HepG2 (cell line): Measurements from ENCODE around the gene NFKB1. TPM values are rescaled to one million over a fixed set of nuclear protein-coding genes. Genes with fewer than 3 reads are reported as not detected.

ENCODE experiments used
- ATRX ChIP-seq: sonication (generic); formaldehyde crosslinking; IDR thresholded peaks from 2 replicates; pipeline ENCODE4 v1.4.0; 2020; ENCODE audit warnings: missing genetic modification reagents, borderline replicate concordance
- BRD4 ChIP-seq: sonication (generic); formaldehyde crosslinking; IDR thresholded peaks from 2 replicates; pipeline ENCODE4 v1.4.0; 2020; ENCODE audit warnings: missing genetic modification reagents
- GABPA ChIP-seq, 2 experiments: IDR thresholded peaks; 2 replicates each; pipeline ENCODE4 v1.6.1; 2011 to 2016; ENCODE audit warnings: low read depth in 2 of 2, low read length in 1 of 2, missing biosample characterization in 1 of 2, missing genetic modification characterization in 1 of 2
- GTF3A ChIP-seq: sonication (generic); formaldehyde crosslinking; conservative IDR thresholded peaks from 2 replicates; pipeline ENCODE4 v1.4.0; 2020; ENCODE audit warnings: mild to moderate bottlenecking, missing genetic modification reagents
- REPIN1 ChIP-seq: sonication (generic); formaldehyde crosslinking; IDR thresholded peaks from 2 replicates; pipeline ENCODE4 v1.8.0; 2022; ENCODE audit warnings: missing genetic modification reagents, low read depth, mild to moderate bottlenecking, borderline replicate concordance
- RFXANK ChIP-seq: IDR thresholded peaks from 2 replicates; pipeline ENCODE4 v1.6.1; 2016
- RXRB ChIP-seq: IDR thresholded peaks from 2 replicates; pipeline ENCODE4 v1.6.1; 2016; ENCODE audit warnings: borderline replicate concordance, missing genetic modification reagents, missing compliant biosample characterization
- SOX13 ChIP-seq, 3 experiments: fragments of 450-650 bp in 1 of 3; sonication (generic) in 1 of 3; formaldehyde crosslinking in 1 of 3; IDR thresholded peaks in 2 of 3; conservative IDR thresholded peaks in 1 of 3; 2 replicates each; pipeline versions ENCODE4 v1.5.0 to v1.6.1; 2016 to 2020; ENCODE audit warnings: antibody characterized with exemption in 1 of 3, mild to moderate bottlenecking in 1 of 3, missing compliant biosample characterization in 1 of 3, missing genetic modification reagents in 1 of 3, moderate library complexity in 1 of 3
- ZNF33A ChIP-seq: sonication (generic); formaldehyde crosslinking; IDR thresholded peaks from 2 replicates; pipeline ENCODE4 v1.5.1; 2020; ENCODE audit warnings: missing genetic modification reagents, mild to moderate bottlenecking, moderate library complexity, borderline replicate concordance
- ZNF431 ChIP-seq: sonication (generic); formaldehyde crosslinking; IDR thresholded peaks from 2 replicates; pipeline ENCODE4 v1.9.0; 2022; ENCODE audit warnings: missing genetic modification reagents, low read depth, mild to moderate bottlenecking, borderline replicate concordance
- ZNF615 ChIP-seq: sonication (generic); formaldehyde crosslinking; IDR thresholded peaks from 2 replicates; pipeline ENCODE4 v1.5.0; 2020; ENCODE audit warnings: mild to moderate bottlenecking, missing genetic modification reagents, borderline replicate concordance
- ZNF766 ChIP-seq: sonication (generic); formaldehyde crosslinking; IDR thresholded peaks from 2 replicates; pipeline ENCODE4 v1.5.0; 2020; ENCODE audit warnings: missing genetic modification reagents, borderline replicate concordance
- polyA plus RNA-seq, 8 experiments: library from polyadenylated mRNA; depleted of rRNA in 3 of 8; stranded (reverse) in 7 of 8; unstranded in 1 of 8; fragments of >200 nt; fragmentation: Illumina TruSeq in 4 of 8; extraction: Trizol in 4 of 8; gene quantifications; 2 replicates each; pipeline versions ENCODE4 v1.2.1 to v1.2.3, GENCODE V29; 2011 to 2016; ENCODE audit warnings: low read depth in 4 of 8, missing spikeins in 1 of 8, mixed read lengths in 1 of 8; ENCODE audit not compliant: insufficient read depth in 1 of 8
- total RNA-seq, 5 experiments: library from RNA; depleted of rRNA; stranded (reverse); fragments of >200 nt; fragmentation: Illumina TruSeq; extraction: Trizol; gene quantifications; 2 replicates each; pipeline ENCODE4 v1.2.3, GENCODE V29; 2016; ENCODE audit warnings: low read depth in 1 of 5
- TF ChIP-seq, protein P1 (sequence below): sonication (generic); formaldehyde crosslinking; conservative IDR thresholded peaks from 2 replicates; pipeline ENCODE4 v1.4.0; 2020; ENCODE audit warnings: mild to moderate bottlenecking, missing genetic modification reagents, moderate library complexity
- TF ChIP-seq, protein P2 (sequence below): sonication (generic); formaldehyde crosslinking; IDR thresholded peaks from 2 replicates; pipeline ENCODE4 v1.5.0; 2020; ENCODE audit warnings: missing genetic modification reagents
- TF ChIP-seq, protein P3 (sequence below): IDR thresholded peaks from 2 replicates; pipeline ENCODE4 v1.4.0; 2020; ENCODE audit warnings: mild to moderate bottlenecking, missing genetic modification reagents
- TF ChIP-seq, protein P4 (sequence below): sonication (generic); formaldehyde crosslinking; IDR thresholded peaks from 2 replicates; pipeline ENCODE4 v1.5.0; 2020; ENCODE audit warnings: missing genetic modification reagents

The NFKB1 gene
- total and polyA plus RNA-seq, 2 of the 13 experiments (the other 11 are each of a cell fraction or from before 2014, with no cell fraction given): 15.4 to 31.6 TPM

DNA sequence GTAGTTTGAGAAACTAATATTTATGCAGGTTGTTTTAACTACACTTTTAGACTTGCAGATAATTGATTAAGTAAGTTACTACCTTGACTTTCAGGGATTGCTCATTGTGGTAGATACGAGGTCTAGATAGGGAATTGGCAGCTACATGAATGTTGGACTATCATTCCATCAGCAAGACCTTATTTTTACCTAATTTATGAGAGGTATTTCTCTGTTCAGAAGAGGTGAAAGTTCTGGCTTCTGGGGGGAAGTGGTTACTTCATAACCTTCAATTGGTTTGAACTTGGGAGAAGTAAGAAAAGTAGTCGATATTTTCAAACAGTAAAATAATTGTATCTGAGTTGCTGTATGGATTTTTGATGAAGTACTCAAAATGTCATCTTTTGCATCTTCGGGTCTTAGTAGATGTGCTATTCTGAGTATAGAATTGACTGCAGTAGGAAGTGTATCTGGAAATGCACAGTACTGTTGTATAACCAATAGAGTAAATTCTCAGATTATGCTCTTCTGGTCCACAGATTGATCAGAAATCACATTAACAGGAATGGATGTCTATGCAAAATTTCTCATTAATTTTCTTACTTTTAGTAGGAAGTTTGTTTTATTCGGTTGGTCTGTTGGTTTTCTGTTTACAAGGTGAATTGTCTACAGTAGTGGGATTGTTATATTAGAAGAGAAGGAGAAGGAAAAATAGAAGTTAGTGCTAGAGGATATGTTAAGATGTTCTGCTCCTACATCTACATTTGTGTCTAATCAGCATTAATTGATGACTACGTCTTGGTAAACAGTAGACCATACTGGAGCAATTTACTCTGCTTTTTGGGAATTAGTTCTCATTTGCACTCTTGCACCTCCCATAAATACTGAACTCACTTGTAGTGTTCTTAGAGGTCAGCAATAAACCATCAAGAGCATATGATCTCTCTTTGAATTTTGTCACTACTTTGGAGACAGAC, 3.0 kb downstream of the NFKB1 start (continued):
- TF ChIP-seq, protein P1, sequence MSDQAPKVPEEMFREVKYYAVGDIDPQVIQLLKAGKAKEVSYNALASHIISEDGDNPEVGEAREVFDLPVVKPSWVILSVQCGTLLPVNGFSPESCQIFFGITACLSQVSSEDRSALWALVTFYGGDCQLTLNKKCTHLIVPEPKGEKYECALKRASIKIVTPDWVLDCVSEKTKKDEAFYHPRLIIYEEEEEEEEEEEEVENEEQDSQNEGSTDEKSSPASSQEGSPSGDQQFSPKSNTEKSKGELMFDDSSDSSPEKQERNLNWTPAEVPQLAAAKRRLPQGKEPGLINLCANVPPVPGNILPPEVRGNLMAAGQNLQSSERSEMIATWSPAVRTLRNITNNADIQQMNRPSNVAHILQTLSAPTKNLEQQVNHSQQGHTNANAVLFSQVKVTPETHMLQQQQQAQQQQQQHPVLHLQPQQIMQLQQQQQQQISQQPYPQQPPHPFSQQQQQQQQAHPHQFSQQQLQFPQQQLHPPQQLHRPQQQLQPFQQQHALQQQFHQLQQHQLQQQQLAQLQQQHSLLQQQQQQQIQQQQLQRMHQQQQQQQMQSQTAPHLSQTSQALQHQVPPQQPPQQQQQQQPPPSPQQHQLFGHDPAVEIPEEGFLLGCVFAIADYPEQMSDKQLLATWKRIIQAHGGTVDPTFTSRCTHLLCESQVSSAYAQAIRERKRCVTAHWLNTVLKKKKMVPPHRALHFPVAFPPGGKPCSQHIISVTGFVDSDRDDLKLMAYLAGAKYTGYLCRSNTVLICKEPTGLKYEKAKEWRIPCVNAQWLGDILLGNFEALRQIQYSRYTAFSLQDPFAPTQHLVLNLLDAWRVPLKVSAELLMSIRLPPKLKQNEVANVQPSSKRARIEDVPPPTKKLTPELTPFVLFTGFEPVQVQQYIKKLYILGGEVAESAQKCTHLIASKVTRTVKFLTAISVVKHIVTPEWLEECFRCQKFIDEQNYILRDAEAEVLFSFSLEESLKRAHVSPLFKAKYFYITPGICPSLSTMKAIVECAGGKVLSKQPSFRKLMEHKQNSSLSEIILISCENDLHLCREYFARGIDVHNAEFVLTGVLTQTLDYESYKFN (CRISPR knock-in tag): no peak
- no peak for TF ChIP-seq RXRB (CRISPR knock-in tag)
- TF ChIP-seq RFXANK (CRISPR knock-in tag): no peak
- TF ChIP-seq ZNF33A (CRISPR knock-in tag): no peak
- TF ChIP-seq BRD4 (CRISPR knock-in tag): no peak
- TF ChIP-seq GABPA (IDR thresholded peaks at IDR 0.05; ENCODE audit: low read depth, low read length): no peak
- no peak for TF ChIP-seq GABPA (CRISPR knock-in tag; IDR thresholded peaks at IDR 0.05; ENCODE audit: low read depth)
- no peak for TF ChIP-seq ZNF615 (CRISPR knock-in tag)
- TF ChIP-seq, protein P2, sequence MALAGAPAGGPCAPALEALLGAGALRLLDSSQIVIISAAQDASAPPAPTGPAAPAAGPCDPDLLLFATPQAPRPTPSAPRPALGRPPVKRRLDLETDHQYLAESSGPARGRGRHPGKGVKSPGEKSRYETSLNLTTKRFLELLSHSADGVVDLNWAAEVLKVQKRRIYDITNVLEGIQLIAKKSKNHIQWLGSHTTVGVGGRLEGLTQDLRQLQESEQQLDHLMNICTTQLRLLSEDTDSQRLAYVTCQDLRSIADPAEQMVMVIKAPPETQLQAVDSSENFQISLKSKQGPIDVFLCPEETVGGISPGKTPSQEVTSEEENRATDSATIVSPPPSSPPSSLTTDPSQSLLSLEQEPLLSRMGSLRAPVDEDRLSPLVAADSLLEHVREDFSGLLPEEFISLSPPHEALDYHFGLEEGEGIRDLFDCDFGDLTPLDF (CRISPR knock-in tag): no peak
- no peak for TF ChIP-seq GTF3A (CRISPR knock-in tag)
- no peak for TF ChIP-seq REPIN1 (CRISPR knock-in tag)
- no peak for TF ChIP-seq SOX13 (IDR thresholded peaks at IDR 0.05)
- TF ChIP-seq SOX13 (CRISPR knock-in tag; conservative IDR thresholded peaks at IDR 0.05 in 1 of 2, IDR thresholded peaks at IDR 0.05 in 1 of 2): no peak
- TF ChIP-seq ZNF766 (CRISPR knock-in tag): no peak
- TF ChIP-seq, protein P3, sequence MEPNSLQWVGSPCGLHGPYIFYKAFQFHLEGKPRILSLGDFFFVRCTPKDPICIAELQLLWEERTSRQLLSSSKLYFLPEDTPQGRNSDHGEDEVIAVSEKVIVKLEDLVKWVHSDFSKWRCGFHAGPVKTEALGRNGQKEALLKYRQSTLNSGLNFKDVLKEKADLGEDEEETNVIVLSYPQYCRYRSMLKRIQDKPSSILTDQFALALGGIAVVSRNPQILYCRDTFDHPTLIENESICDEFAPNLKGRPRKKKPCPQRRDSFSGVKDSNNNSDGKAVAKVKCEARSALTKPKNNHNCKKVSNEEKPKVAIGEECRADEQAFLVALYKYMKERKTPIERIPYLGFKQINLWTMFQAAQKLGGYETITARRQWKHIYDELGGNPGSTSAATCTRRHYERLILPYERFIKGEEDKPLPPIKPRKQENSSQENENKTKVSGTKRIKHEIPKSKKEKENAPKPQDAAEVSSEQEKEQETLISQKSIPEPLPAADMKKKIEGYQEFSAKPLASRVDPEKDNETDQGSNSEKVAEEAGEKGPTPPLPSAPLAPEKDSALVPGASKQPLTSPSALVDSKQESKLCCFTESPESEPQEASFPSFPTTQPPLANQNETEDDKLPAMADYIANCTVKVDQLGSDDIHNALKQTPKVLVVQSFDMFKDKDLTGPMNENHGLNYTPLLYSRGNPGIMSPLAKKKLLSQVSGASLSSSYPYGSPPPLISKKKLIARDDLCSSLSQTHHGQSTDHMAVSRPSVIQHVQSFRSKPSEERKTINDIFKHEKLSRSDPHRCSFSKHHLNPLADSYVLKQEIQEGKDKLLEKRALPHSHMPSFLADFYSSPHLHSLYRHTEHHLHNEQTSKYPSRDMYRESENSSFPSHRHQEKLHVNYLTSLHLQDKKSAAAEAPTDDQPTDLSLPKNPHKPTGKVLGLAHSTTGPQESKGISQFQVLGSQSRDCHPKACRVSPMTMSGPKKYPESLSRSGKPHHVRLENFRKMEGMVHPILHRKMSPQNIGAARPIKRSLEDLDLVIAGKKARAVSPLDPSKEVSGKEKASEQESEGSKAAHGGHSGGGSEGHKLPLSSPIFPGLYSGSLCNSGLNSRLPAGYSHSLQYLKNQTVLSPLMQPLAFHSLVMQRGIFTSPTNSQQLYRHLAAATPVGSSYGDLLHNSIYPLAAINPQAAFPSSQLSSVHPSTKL (CRISPR knock-in tag): 0 out of 2 replicates have a peak, but pooled peaks have one; percentile 5
- no peak for TF ChIP-seq ATRX (CRISPR knock-in tag)
- TF ChIP-seq ZNF431 (CRISPR knock-in tag): no peak
- TF ChIP-seq, protein P4, sequence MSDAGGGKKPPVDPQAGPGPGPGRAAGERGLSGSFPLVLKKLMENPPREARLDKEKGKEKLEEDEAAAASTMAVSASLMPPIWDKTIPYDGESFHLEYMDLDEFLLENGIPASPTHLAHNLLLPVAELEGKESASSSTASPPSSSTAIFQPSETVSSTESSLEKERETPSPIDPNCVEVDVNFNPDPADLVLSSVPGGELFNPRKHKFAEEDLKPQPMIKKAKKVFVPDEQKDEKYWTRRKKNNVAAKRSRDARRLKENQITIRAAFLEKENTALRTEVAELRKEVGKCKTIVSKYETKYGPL (CRISPR knock-in tag): 0 out of 2 replicates have a peak, but pooled peaks have one; percentile 51
